HCT116 (cell line): ENCODE results near the gene SLC6A7. TPM values are rescaled to one million over a fixed set of nuclear protein-coding genes. Genes with fewer than 3 reads are reported as not detected.

Source experiments
- ATAC-seq: fragments of 200-7000 bp; cut with Tn5 transposase; 2 replicates; pipeline ENCODE4 v1.9.1; 2020; ENCODE audit warnings: mild to moderate bottlenecking, moderate library complexity
- BruUV-seq: library from RNA; stranded (reverse); fragments of 400-500 nt; replicated peaks from 2 replicates; lab custom pipeline; 2021; lab: Mats Ljungman, UMichigan
- CTCF ChIA-PET: fragments of 300-600 bp; sonication (Branson Sonifier 250); formaldehyde crosslinking; loops from one replicate; lab custom pipeline; 2021; ENCODE audit warnings: antibody characterized with exemption; lab: Charles Lee
- POLR2A ChIA-PET: fragments of 300-600, 350-600 bp; sonication (Branson Sonifier 250); formaldehyde crosslinking; loops from one replicate; lab custom pipeline; 2021; ENCODE audit warnings: antibody characterized with exemption; lab: Charles Lee
- RAD21 ChIA-PET, 2 experiments: fragments of 300-600 bp; sonication (Branson Sonifier 250); formaldehyde crosslinking; loops; one replicate each; lab custom pipeline; 2023; ENCODE audit warnings: low total read pairs in 2 of 2; ENCODE audit not compliant: uncharacterized antibody in 2 of 2, unreplicated experiment in 2 of 2, low non-redundant PET in 1 of 2; lab: Charles Lee
- DNase-seq: peaks from one replicate; pipeline ENCODE4 v3.0.0-alpha.2; 2010; ENCODE audit warnings: low read depth, low spot score
- H2AFZ ChIP-seq: fragments of 200-600 bp; shearing (Covaris generic), sonication (generic); 2 replicates; pipeline ENCODE4 v1.6.1; 2017; ENCODE audit warnings: low read depth, mixed run types, mixed read lengths, antibody characterized with exemption, low read length; ENCODE audit not compliant: poor library complexity, severe bottlenecking
- H3K27ac ChIP-seq: 2 replicates; pipeline ENCODE4 v1.5.1; 2012; ENCODE audit warnings: low read depth, low read length
- H3K27me3 ChIP-seq: fragments of 200-600 bp; sonication (generic); 2 replicates; pipeline ENCODE4 v1.6.1; 2016; ENCODE audit warnings: mixed run types, low read length, mixed read lengths; ENCODE audit not compliant: insufficient read depth
- H3K36me3 ChIP-seq, 2 experiments: fragments of 200-500 bp in 1 of 2; fragments of 200-600 bp in 1 of 2; sonication (Bioruptor generic) in 1 of 2; sonication (generic) in 1 of 2; 2 replicates each; pipeline versions ENCODE4 v1.5.1 to v1.6.1; 2014 to 2016; ENCODE audit warnings: low read length in 2 of 2, inconsistent platforms in 1 of 2, mixed read lengths in 1 of 2, mixed run types in 1 of 2; ENCODE audit not compliant: insufficient read depth in 2 of 2, control insufficient read depth in 1 of 2
- H3K4me1 ChIP-seq, 2 experiments: fragments of 200-600 bp in 1 of 2; sonication (generic) in 1 of 2; 2 replicates each; pipeline versions ENCODE4 v1.5.1 to v1.6.1; 2012 to 2017; ENCODE audit warnings: low read length in 2 of 2, inconsistent platforms in 1 of 2, mild to moderate bottlenecking in 1 of 2, mixed read lengths in 1 of 2, mixed run types in 1 of 2, moderate library complexity in 1 of 2; ENCODE audit not compliant: insufficient read depth in 2 of 2, control insufficient read depth in 1 of 2
- H3K4me2 ChIP-seq: fragments of 200-600 bp; sonication (generic); 2 replicates; pipeline ENCODE4 v1.6.1; 2017; ENCODE audit warnings: mixed run types, low read length, mixed read lengths
- H3K4me3 ChIP-seq, 2 experiments: fragments of 200-600 bp in 1 of 2; sonication (generic) in 1 of 2; replicated peaks in 1 of 2; 2 replicates each; pipeline ENCODE4 v1.5.1; 2011 to 2016; ENCODE audit warnings: low read length in 2 of 2, control low read depth in 1 of 2, low read depth in 1 of 2, mild to moderate bottlenecking in 1 of 2, mixed read lengths in 1 of 2, mixed run types in 1 of 2
- H3K79me2 ChIP-seq: fragments of 200-600 bp; sonication (generic); 2 replicates; pipeline ENCODE4 v1.6.1; 2017; ENCODE audit warnings: mild to moderate bottlenecking, mixed run types, low read length, moderate library complexity, mixed read lengths; ENCODE audit not compliant: insufficient read depth
- H3K9ac ChIP-seq: fragments of 200-600 bp; sonication (generic); 2 replicates; pipeline ENCODE4 v1.6.1; 2016; ENCODE audit warnings: low read length, mixed read lengths
- H3K9me2 ChIP-seq: fragments of 200-600 bp; sonication (generic), shearing (Covaris generic); 2 replicates; pipeline ENCODE4 v1.6.1; 2017; ENCODE audit warnings: mixed run types, mild to moderate bottlenecking, moderate library complexity; ENCODE audit not compliant: insufficient read depth
- H3K9me3 ChIP-seq, 2 experiments: fragments of 200-500 bp in 1 of 2; fragments of 200-600 bp in 1 of 2; sonication (Bioruptor generic) in 1 of 2; sonication (generic) in 1 of 2; 2 replicates each; pipeline ENCODE4 v1.6.1; 2014 to 2017; ENCODE audit warnings: low read length in 2 of 2, mixed read lengths in 2 of 2, inconsistent platforms in 1 of 2, low read depth in 1 of 2, mild to moderate bottlenecking in 1 of 2, mixed run types in 1 of 2, moderate library complexity in 1 of 2; ENCODE audit not compliant: control insufficient read depth in 1 of 2, insufficient read depth in 1 of 2
- H4K20me1 ChIP-seq: fragments of 200-600 bp; sonication (generic), shearing (Covaris generic); 2 replicates; pipeline ENCODE4 v1.6.1; 2017; ENCODE audit warnings: mixed run types, mild to moderate bottlenecking, moderate library complexity; ENCODE audit not compliant: insufficient read depth
- ATF3 ChIP-seq: IDR thresholded peaks from 2 replicates; pipeline ENCODE4 v1.6.1; 2012
- CBX3 ChIP-seq: IDR thresholded peaks from 2 replicates; pipeline ENCODE4 v1.6.1; 2012; ENCODE audit warnings: low read depth
- CTCF ChIP-seq, 3 experiments: fragments of 200-600 bp in 1 of 3; sonication (generic) in 1 of 3; IDR thresholded peaks in 2 of 3; conservative IDR thresholded peaks in 1 of 3; 2 replicates each; pipeline ENCODE4 v1.5.1; 2012 to 2017; ENCODE audit warnings: low read depth in 2 of 3, low read length in 2 of 3, antibody characterized with exemption in 1 of 3, borderline replicate concordance in 1 of 3, control low read depth in 1 of 3, mild to moderate bottlenecking in 1 of 3, mixed read lengths in 1 of 3, mixed run types in 1 of 3, moderate library complexity in 1 of 3; ENCODE audit not compliant: insufficient read depth in 1 of 3
- EGR1 ChIP-seq: IDR thresholded peaks from 2 replicates; pipeline ENCODE4 v1.6.1; 2012; ENCODE audit warnings: low read depth
- EZH2 ChIP-seq: fragments of 200-600 bp; sonication (generic); IDR thresholded peaks from 2 replicates; pipeline ENCODE4 v1.6.1; 2017; ENCODE audit warnings: antibody characterized with exemption, mixed run types
- EZH2phosphoT487 ChIP-seq: fragments of 200-600 bp; IDR thresholded peaks from 2 replicates; pipeline ENCODE4 v1.6.1; 2018; ENCODE audit warnings: antibody characterized with exemption, borderline replicate concordance
- FOSL1 ChIP-seq: IDR thresholded peaks from 2 replicates; pipeline ENCODE4 v1.6.1; 2012; ENCODE audit warnings: low read depth
- POLR2A ChIP-seq: IDR thresholded peaks from 2 replicates; pipeline ENCODE4 v1.7.0; 2011; ENCODE audit warnings: borderline replicate concordance; ENCODE audit not compliant: insufficient read depth, insufficient read length; ENCODE audit errors: extremely low read depth
- POLR2AphosphoS5 ChIP-seq: IDR thresholded peaks from 2 replicates; pipeline ENCODE4 v1.6.1; 2011; ENCODE audit warnings: mild to moderate bottlenecking, low read depth, low read length, moderate library complexity
- RAD21 ChIP-seq: IDR thresholded peaks from 2 replicates; pipeline ENCODE4 v1.6.1; 2012; ENCODE audit warnings: low read depth, mild to moderate bottlenecking
- SIN3A ChIP-seq: IDR thresholded peaks from 2 replicates; pipeline ENCODE4 v1.6.1; 2012; ENCODE audit warnings: low read depth
- SP1 ChIP-seq: IDR thresholded peaks from 2 replicates; pipeline ENCODE4 v1.6.1; 2012; ENCODE audit warnings: low read depth
- TCF7L2 ChIP-seq: IDR thresholded peaks from 2 replicates; pipeline ENCODE4 v1.7.0; 2011; ENCODE audit warnings: borderline replicate concordance, inconsistent platforms; ENCODE audit not compliant: insufficient read depth, insufficient read length; ENCODE audit errors: extremely low read depth
- ZNF274 ChIP-seq: fragments of 200-500 bp; sonication (Bioruptor generic); IDR thresholded peaks from 2 replicates; pipeline ENCODE4 v1.6.1; 2014; ENCODE audit warnings: mild to moderate bottlenecking, low read depth, low read length, inconsistent platforms
- intact Hi-C: fragments of 100-400 bp; cut with micrococcal nuclease; formaldehyde crosslinking; loops from 2 replicates; pipeline ENCODE4 v1.10.0; 2022
- total RNA-seq: library from RNA; stranded (reverse); gene quantifications from one replicate; pipeline ENCODE4 v1.2.1, GENCODE V29; 2021; ENCODE audit not compliant: unreplicated experiment
- TF ChIP-seq, protein P1 (sequence below): IDR thresholded peaks from 2 replicates; pipeline ENCODE4 v1.6.1; 2012; ENCODE audit warnings: low read depth

SLC6A7 gene
- total RNA-seq, 1 experiment from 2014 or later, result not detected

GRCh38 chr5:150176745-150177477 is 13.0 kb upstream of the SLC6A7 start:
- Histone ChIP-seq H3K79me2 (no peaks in the 10 kb centered on the region), H3K27me3 (no peaks in the 10 kb centered on the region), H3K36me3 (no peaks in the 10 kb centered on the region), H2AFZ (no peak overlapping the region), H3K4me1 (no peaks in the 10 kb centered on the region), H3K4me2 (no peak overlapping the region), H3K9ac (no peak overlapping the region), H3K27ac (no peak overlapping the region), H4K20me1 (no peaks in the 10 kb centered on the region), H3K9me3 (no peaks in the 10 kb centered on the region), H3K4me3 (no peak overlapping the region), H3K9me2 (no peaks in the 10 kb centered on the region)
- BruUV-seq, result no TSS peak
- TF ChIP-seq CTCF (IDR thresholded peaks at IDR 0.05 in 2 of 3, conservative IDR thresholded peaks at IDR 0.05 in 1 of 3; ENCODE audit: borderline replicate concordance in 1 of 3, insufficient read depth in 1 of 3, low read depth in 2 of 3, low read length in 2 of 3), result no peak
- no peak for TF ChIP-seq TCF7L2
- TF ChIP-seq CBX3, result no peak
- TF ChIP-seq SIN3A, result no peak
- TF ChIP-seq EZH2, result no peak
- no peak for TF ChIP-seq ZNF274
- no peak for TF ChIP-seq POLR2A
- no peak for TF ChIP-seq FOSL1
- no peak for TF ChIP-seq SP1
- no peak for TF ChIP-seq ATF3
- no peak for TF ChIP-seq EZH2phosphoT487
- TF ChIP-seq RAD21, result no peak
- TF ChIP-seq, protein P1, sequence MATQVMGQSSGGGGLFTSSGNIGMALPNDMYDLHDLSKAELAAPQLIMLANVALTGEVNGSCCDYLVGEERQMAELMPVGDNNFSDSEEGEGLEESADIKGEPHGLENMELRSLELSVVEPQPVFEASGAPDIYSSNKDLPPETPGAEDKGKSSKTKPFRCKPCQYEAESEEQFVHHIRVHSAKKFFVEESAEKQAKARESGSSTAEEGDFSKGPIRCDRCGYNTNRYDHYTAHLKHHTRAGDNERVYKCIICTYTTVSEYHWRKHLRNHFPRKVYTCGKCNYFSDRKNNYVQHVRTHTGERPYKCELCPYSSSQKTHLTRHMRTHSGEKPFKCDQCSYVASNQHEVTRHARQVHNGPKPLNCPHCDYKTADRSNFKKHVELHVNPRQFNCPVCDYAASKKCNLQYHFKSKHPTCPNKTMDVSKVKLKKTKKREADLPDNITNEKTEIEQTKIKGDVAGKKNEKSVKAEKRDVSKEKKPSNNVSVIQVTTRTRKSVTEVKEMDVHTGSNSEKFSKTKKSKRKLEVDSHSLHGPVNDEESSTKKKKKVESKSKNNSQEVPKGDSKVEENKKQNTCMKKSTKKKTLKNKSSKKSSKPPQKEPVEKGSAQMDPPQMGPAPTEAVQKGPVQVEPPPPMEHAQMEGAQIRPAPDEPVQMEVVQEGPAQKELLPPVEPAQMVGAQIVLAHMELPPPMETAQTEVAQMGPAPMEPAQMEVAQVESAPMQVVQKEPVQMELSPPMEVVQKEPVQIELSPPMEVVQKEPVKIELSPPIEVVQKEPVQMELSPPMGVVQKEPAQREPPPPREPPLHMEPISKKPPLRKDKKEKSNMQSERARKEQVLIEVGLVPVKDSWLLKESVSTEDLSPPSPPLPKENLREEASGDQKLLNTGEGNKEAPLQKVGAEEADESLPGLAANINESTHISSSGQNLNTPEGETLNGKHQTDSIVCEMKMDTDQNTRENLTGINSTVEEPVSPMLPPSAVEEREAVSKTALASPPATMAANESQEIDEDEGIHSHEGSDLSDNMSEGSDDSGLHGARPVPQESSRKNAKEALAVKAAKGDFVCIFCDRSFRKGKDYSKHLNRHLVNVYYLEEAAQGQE, result no peak
- TF ChIP-seq EGR1, result no peak
- TF ChIP-seq POLR2AphosphoS5, result no peak
- ChIA-PET CTCF (interaction anchor here (0.6 kb wide), 1 partner anchor 569 kb away, joined by 4 read pairs; no protein-coding TSS in a partner anchor), POLR2A (no interaction called here), RAD21 (no interaction called here)
- ATAC-seq (no peak), DNase-seq (no peak)
- intact Hi-C loops, result no loop called here
